ENCODE results near the gene CAPN8. TPM values are rescaled to one million over a fixed set of nuclear protein-coding genes. Genes with fewer than 3 reads are reported as not detected.
A peak's percentile ranks its signal among the peaks of the same experiment; 100 is the strongest.

Gene CAPN8
- total RNA-seq, 6 donors from 2014 or later = 40.3 to 274 (median 74.3) TPM

DNA sequence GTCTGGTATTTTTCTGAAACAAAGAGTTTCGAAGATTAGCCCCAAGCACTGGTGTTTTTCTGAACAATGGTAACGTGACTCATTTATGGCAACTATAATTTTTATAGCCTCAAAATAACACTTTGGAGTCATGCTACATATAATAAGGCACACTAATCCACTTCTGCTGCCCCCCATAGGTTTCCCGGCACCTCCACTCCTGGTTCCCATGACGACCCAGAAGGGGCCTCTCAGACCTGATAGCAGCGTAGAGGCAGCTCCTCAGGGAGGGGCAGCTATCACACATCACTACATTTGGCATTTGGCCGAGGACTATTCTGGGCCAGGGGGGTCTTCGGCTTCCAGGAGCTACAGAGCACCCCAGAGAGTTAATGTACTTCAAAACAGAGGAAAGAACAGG lies 23.3 kb downstream of the CAPN8 start:
- Histone ChIP-seq H3K27ac (no peak overlapping the region), H3K27me3 (no peaks in the 10 kb centered on the region), H3K4me1 (peaks cover 0 to 26% (median 1%) of the 10 kb centered on the region in 4 donors), H3K4me3 (no peak overlapping the region), H3K9me3 (no peaks in the 10 kb centered on the region), H3K36me3 (no peaks in the 10 kb centered on the region)
- no peak for DNase-seq
- TF ChIP-seq EP300 (IDR thresholded peaks at IDR 0.05) (no peak), POLR2AphosphoS5 (IDR thresholded peaks at IDR 0.05) (no peak), POLR2A (IDR thresholded peaks at IDR 0.05) (no peak)
- TF ChIP-seq, protein P1, sequence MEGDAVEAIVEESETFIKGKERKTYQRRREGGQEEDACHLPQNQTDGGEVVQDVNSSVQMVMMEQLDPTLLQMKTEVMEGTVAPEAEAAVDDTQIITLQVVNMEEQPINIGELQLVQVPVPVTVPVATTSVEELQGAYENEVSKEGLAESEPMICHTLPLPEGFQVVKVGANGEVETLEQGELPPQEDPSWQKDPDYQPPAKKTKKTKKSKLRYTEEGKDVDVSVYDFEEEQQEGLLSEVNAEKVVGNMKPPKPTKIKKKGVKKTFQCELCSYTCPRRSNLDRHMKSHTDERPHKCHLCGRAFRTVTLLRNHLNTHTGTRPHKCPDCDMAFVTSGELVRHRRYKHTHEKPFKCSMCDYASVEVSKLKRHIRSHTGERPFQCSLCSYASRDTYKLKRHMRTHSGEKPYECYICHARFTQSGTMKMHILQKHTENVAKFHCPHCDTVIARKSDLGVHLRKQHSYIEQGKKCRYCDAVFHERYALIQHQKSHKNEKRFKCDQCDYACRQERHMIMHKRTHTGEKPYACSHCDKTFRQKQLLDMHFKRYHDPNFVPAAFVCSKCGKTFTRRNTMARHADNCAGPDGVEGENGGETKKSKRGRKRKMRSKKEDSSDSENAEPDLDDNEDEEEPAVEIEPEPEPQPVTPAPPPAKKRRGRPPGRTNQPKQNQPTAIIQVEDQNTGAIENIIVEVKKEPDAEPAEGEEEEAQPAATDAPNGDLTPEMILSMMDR (IDR thresholded peaks at IDR 0.05) = no peak
- whole genome bisulfite sequencing, 2 donors = 61 to 64% methylated on average over 7 of the region's 7 CpGs
- no peak for ATAC-seq (ENCODE audit: low FRiP score in 2 of 2)

DNA sequence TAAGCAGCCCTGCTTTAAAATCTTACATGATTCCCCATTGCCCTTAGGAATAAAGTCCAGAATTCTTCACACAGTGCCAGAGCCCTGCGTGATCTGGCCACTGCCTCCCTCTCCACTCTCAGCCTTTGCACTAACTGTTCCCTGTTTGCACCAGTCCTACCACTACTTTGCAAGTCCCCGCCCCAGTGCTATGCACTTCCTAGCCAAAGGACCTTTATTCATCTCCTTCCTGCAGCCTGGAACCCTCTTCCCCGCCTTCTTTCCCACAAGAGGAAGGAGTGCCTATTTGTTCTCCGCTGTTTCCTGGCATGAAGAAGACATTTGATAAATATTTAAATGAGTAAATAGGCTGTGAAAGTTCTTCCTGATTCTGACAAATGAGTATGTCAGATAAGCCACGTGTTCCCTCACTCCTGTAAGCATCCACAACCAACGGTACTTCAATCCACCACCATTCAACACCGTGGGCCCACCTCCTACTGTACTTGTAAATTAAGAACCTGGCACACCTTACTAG lies 23.9 kb downstream of the CAPN8 start:
- 46 to 52% methylated on average over 7 of the region's 7 CpGs for WGBS, 2 donors
- TF ChIP-seq POLR2A (IDR thresholded peaks at IDR 0.05) (peak in 1 of 4 donors; percentile 16), EP300 (IDR thresholded peaks at IDR 0.05) (peak in 1 of 4 donors; percentile 52), POLR2AphosphoS5 (IDR thresholded peaks at IDR 0.05) (peak in 1 of 2 donors; percentile 20)
- TF ChIP-seq, protein P1 (IDR thresholded peaks at IDR 0.05) = no peak
- H3K27ac ChIP-seq = peak overlapping the region in 1 of 4 donors; percentile 24

DNA sequence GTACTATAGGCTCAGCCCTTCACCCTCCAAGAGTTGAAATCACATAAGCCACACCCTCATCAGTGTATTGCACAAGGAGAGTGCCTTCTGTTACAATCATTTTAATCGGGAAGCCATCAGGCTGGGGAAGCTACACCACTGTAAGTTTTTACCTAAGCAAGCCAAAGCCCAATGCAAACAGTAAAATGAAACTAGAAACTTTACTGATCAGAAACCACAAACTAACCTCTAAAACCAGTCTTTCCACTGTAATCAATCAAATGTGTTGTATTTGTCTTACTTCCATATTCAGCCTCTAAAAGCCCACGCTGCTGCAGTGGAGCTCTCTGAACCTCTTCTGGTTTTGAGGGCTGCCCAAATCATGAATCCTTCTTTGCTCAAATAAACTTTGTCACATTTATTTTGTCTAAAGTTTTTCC lies 26.2 kb downstream of the CAPN8 start:
- ATAC-seq (ENCODE audit: low FRiP score in 2 of 2) = peak in 1 of 2 donors; percentile 60
- Histone ChIP-seq H3K27ac (no peak overlapping the region), H3K4me3 (no peak overlapping the region), H3K27me3 (no peaks in the 10 kb centered on the region), H3K9me3 (peaks cover 0 to 2% (median 0%) of the 10 kb centered on the region in 4 donors), H3K4me1 (peaks cover 0 to 19% (median 1%) of the 10 kb centered on the region in 4 donors), H3K36me3 (no peaks in the 10 kb centered on the region)
- peak in 1 of 2 donors; percentile 39 for DNase-seq
- TF ChIP-seq POLR2A (IDR thresholded peaks at IDR 0.05) (no peak), POLR2AphosphoS5 (IDR thresholded peaks at IDR 0.05) (no peak), EP300 (IDR thresholded peaks at IDR 0.05) (no peak)
- TF ChIP-seq, protein P1 (IDR thresholded peaks at IDR 0.05) = no peak
- 28 to 60% methylated on average over 2 of the region's 2 CpGs for WGBS, 2 donors

More for the DNA sequence above, 23.9 kb downstream of the CAPN8 start:
- Histone ChIP-seq H3K9me3 (no peaks in the 10 kb centered on the region), H3K36me3 (no peaks in the 10 kb centered on the region), H3K4me3 (no peak overlapping the region), H3K4me1 (peaks cover 0 to 26% (median 1%) of the 10 kb centered on the region in 4 donors), H3K27me3 (no peaks in the 10 kb centered on the region)
- DNase-seq (peak in 1 of 2 donors; percentile 66), ATAC-seq (ENCODE audit: low FRiP score in 2 of 2) (peak; percentile 34 to 73)

DNA sequence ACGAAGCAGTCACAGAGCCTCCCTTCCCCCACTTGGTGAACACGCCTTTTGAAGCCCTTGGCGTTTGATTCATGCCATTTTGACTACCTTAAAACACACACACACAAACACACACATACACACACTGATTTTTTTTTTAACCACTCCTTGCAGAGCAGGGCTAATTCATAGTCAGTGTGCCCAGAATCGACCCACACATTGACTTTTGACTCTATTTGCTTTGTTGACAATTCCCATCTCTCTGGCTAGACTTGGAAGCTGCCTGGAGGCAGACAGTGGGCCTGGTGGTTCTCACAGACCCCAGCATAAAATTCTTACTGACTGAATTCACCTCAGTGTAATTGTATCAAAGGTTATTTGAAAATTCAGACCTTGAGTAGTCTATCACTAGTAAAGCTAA lies 30.3 kb downstream of the CAPN8 start:
- TF ChIP-seq, protein P1 (IDR thresholded peaks at IDR 0.05) = no peak
- TF ChIP-seq POLR2A (IDR thresholded peaks at IDR 0.05) (no peak), POLR2AphosphoS5 (IDR thresholded peaks at IDR 0.05) (no peak), EP300 (IDR thresholded peaks at IDR 0.05) (no peak)
- peaks cover 0 to 4% (median 0%) of the 10 kb centered on the region in 4 donors for H3K9me3 ChIP-seq
- 77 to 81% methylated on average over 4 of the region's 4 CpGs for WGBS, 2 donors

DNA sequence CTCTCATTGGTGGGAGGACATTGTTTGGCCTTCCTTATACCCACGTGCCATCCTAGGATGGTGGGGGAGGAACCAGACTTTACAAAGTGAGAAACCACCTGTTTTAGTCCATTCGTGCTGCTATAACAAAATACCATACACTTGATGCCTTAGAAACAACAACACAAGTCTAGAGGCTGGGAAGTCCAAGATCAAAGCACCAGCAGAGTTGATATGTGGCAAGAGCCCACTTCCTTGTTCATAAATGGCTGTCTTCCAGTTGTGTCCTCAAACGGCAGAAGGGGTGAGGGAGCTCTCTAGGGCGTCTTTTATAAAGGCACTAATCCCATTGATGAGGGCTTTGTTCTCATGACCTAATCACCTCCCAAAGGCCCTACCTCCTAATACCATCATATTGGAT lies 31.1 kb downstream of the CAPN8 start:
- Histone ChIP-seq H3K27me3 (no peaks in the 10 kb centered on the region), H3K4me1 (peaks cover 0 to 7% (median 1%) of the 10 kb centered on the region in 4 donors), H3K9me3 (peaks cover 0 to 4% (median 0%) of the 10 kb centered on the region in 4 donors), H3K27ac (no peak overlapping the region), H3K36me3 (no peaks in the 10 kb centered on the region), H3K4me3 (no peak overlapping the region)
- ATAC-seq (ENCODE audit: low FRiP score in 2 of 2) (no peak), DNase-seq (no peak)
- 69 to 75% methylated on average over 3 to 4 of the region's 4 CpGs for WGBS, 2 donors
- TF ChIP-seq EP300 (IDR thresholded peaks at IDR 0.05) (no peak), POLR2A (IDR thresholded peaks at IDR 0.05) (no peak), POLR2AphosphoS5 (IDR thresholded peaks at IDR 0.05) (no peak)
- TF ChIP-seq, protein P1 (IDR thresholded peaks at IDR 0.05) = no peak

More for the DNA sequence above, 30.3 kb downstream of the CAPN8 start:
- H3K4me1 ChIP-seq = peaks cover 0 to 7% (median 1%) of the 10 kb centered on the region in 4 donors
- ATAC-seq (ENCODE audit: low FRiP score in 2 of 2) (no peak), DNase-seq (no peak)
- no peak overlapping the region for H3K27ac ChIP-seq
- H3K27me3 ChIP-seq = no peaks in the 10 kb centered on the region
- H3K4me3 ChIP-seq = no peak overlapping the region
- H3K36me3 ChIP-seq = no peaks in the 10 kb centered on the region
